Measurements from ENCODE around the gene IFT43.

Gene IFT43

DNA sequence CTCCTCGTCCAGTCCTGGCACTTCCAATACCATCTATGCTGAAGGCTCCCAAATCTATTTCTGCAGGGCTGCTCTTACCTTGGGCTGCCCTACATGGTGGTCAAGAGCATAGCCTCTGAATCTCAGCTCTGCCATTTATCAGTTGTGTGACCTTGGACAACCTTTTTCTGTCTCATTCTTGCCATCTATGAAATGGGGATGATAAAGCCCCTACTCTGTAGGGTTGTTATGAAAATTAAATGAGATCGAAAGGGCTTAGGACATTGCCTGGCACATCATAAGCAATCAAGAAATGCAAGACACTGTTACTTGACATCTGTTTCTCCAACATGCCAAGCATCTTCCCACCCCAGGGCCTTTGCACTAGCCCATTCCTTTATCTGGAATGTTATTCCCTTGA lies 120.6 kb downstream of the IFT43 start:
- DNase-seq = no peak
- TF ChIP-seq POLR2A (IDR thresholded peaks at IDR 0.05; ENCODE audit: low read length) (no peak), GATA1 (IDR thresholded peaks at IDR 0.05; ENCODE audit: low read depth, low read length) (no peak)

DNA sequence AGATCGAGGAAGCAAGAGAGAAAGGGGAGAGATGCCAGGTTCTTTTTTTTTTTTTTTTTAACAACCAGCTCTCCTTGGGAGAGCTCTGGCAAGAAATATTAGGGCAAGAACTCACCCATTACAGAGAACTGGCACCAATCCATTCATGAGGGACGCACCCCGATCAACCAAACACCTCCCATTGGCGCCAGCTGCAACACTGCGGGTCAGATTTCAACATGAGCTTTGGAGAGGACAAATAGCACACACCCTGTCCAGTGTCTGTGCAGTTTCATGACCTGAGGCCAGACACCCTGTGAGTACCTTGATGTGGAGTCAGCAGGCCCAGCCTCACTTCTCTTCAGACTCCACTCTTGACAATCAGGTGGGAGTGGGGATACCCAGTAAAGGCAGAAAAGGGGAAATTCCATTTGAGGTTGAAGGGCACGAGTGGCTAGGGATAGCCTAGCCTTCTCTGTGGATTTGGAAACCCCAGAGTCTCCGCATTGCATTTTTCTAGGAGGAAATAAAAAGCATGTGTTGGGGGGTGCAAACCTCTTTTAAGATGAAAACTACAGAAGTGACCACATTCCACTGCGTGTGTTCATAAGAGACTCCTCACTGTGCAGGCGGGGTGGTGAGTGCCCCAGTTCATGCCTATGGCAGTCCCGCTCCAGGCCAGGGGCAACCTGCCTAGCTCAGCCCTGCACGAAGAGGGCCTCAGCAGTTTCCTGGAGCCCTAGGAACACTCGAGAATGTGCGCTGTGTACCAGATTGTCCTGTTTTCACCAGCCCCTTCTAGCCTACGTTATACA lies 123.7 kb downstream of the IFT43 start:
- no peak for DNase-seq
- TF ChIP-seq GATA1 (IDR thresholded peaks at IDR 0.05; ENCODE audit: low read depth, low read length) = no peak
- TF ChIP-seq POLR2A (IDR thresholded peaks at IDR 0.05; ENCODE audit: low read length) = no peak

DNA sequence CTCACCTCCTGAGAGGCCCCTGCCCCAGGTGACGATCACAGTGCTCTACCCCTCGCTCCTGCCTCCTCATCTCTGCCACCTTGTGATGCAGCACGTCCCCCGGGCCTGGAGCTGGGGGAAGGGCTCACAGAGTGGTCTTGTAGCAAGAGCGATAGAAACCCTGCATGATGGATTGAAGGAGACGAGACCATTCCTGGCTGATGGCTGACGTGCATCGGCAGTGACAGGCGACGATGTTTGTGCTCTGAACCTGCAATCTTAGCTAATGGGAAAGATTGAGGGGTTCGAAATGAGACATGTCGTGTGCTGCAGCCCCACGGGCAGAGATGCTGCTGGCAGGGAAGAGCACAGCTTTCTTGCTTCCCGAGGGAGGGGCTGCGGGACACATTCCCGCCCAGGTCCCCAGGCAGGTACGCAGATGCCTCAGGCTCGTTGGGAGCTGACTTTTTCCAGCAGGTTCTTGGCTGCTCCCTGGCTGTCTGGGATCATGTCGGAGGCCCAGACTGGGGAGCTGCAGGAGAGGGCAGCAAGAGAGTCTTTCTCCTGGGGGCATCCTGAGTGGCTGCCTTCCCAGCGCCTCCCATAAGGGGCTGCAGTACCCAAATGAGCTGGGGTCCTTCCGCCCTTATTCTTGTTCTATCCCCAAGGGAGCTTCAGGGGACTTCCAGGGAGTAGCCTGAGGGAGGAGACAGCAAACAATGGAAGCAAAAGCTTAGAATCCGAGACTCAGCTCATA lies 127.5 kb downstream of the IFT43 start:
- TF ChIP-seq GATA1 (IDR thresholded peaks at IDR 0.05; ENCODE audit: low read depth, low read length) = no peak
- no peak for TF ChIP-seq POLR2A (IDR thresholded peaks at IDR 0.05; ENCODE audit: low read length)

DNA sequence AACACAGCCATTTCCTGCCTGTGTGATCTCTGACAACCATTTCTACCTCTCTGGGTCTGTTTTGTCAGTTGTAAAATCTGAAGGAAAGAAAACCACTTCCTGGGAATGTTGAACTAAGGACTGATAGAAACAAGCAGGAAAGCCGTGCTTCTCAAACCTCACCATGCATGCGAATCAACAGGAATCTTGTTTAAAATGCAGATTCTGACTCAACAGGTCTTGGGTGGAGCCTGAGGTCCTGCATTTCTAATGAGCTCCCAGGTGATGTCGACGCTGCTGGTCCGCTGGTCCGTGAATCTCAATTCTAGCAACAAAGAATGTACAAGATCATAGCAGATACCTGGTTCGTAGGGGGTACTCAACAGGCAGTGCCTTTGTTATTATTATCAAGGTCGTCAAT lies 128.1 kb downstream of the IFT43 start:
- TF ChIP-seq POLR2A (IDR thresholded peaks at IDR 0.05; ENCODE audit: low read length) (no peak), GATA1 (IDR thresholded peaks at IDR 0.05; ENCODE audit: low read depth, low read length) (no peak)
- DNase-seq = no peak

More for the DNA sequence above, 127.5 kb downstream of the IFT43 start:
- no peak for DNase-seq

DNA sequence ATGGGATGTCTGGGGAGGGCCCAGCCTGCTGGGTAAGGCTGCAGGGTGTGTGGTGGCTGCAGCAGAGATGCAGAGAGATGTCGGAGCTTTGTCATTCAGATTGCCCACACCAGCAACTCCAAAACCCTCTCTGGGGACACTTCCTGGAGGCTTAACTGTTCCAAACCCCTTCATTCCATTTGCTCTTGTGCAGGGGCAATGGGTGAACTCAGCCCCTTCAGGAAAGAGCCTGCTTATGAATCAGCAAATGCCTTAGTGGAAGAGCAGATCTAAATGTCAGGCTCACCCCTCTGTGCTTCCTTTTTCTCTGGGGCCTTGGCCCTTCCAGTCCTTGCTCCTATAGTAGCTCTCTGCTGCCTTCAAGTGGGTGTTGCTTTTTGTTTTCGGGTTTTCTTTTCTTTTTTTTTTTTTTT lies 129.5 kb downstream of the IFT43 start:
- no peak for TF ChIP-seq GATA1 (IDR thresholded peaks at IDR 0.05; ENCODE audit: low read depth, low read length)
- TF ChIP-seq POLR2A (IDR thresholded peaks at IDR 0.05; ENCODE audit: low read length) = no peak
- no peak for DNase-seq

DNA sequence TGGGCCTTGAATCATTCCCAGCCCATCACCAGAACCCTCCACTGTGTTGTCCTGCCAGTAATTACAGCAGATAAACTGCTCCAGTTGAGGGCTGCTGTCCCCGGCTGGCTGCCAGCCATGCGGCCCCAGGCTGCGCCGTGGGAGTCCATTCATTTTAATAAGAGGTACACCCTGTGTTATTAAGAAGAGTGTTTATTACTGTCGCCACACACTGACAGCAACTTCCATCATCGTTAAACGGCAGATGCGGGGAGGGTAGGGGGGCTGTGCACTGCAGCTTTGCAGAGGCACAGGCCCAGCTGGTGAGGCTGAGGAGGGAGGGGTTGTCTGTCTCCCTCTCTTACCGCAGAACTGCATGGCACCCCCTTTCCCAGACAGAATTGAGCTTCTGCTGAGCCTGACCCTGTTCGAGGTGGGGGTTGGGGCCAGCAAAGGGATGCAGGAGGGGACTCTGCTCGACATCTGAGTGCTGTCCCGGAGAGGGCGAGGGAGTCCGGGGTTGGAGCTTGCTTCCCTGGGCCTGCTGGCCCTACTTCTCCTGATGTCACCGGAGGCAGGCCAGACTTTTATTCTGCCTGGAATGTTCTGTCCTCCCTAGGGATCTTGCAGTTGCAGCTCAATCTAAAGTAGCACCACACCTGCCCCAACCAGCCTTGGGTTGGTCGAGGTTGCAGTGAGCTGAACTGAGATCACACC lies 132.4 kb downstream of the IFT43 start:
- TF ChIP-seq POLR2A (IDR thresholded peaks at IDR 0.05; ENCODE audit: low read length) (no peak), GATA1 (IDR thresholded peaks at IDR 0.05; ENCODE audit: low read depth, low read length) (no peak)

DNA sequence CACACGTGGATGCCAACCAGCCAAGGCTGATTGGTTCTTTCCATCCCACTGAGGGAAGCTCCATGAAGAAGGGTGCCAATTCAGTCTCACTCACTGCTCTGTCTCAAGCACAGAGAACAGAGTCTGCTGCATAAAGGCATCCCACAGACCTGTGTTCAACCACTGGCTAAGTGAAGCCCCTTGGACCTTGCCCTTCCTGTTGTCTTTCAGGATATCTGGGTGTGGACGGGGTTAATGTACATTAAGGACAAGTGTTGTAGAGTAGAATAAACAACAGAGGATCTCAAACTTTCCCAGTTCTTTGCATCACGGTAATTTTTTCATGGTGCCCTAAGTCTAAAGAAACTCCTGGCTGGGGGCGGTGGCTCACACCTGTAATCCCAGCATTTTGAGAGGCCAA lies 133.0 kb downstream of the IFT43 start:
- DNase-seq = no peak
- no peak for TF ChIP-seq GATA1 (IDR thresholded peaks at IDR 0.05; ENCODE audit: low read depth, low read length)
- TF ChIP-seq POLR2A (IDR thresholded peaks at IDR 0.05; ENCODE audit: low read length) = no peak

More for the DNA sequence above, 132.4 kb downstream of the IFT43 start:
- no peak for DNase-seq

DNA sequence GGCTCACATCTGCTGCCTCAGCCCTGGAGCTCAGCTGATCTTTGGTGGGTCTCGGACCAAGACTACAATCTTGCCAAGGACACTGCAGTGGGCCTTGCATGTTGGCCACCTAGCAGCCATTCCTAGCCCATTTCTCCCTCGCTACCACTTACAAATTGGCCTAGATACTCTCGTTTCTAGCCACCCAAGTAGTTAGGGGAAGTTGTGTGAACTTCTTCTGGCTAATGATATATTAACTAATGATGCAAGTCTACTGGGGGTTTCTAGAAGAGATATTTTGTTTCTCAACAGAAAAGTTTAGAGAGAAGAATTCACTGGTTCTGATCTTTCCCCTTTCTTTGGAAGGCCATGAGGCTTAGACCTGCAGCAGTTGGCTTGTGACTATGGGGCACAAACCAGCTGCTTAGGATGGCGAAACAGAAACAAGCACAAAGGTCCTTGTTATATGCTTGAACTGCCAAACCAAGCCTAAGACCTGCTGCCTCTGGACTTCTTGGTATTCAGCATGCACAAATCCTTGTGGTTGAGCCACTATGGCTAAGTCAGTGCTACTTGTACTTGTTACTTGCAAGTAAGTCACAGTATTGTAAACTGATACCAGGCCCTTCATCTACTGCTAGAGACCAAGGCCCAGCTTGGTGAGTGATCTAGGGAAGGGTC lies 135.7 kb downstream of the IFT43 start:
- no peak for DNase-seq
- TF ChIP-seq POLR2A (IDR thresholded peaks at IDR 0.05; ENCODE audit: low read length) (no peak), GATA1 (IDR thresholded peaks at IDR 0.05; ENCODE audit: low read depth, low read length) (no peak)

DNA sequence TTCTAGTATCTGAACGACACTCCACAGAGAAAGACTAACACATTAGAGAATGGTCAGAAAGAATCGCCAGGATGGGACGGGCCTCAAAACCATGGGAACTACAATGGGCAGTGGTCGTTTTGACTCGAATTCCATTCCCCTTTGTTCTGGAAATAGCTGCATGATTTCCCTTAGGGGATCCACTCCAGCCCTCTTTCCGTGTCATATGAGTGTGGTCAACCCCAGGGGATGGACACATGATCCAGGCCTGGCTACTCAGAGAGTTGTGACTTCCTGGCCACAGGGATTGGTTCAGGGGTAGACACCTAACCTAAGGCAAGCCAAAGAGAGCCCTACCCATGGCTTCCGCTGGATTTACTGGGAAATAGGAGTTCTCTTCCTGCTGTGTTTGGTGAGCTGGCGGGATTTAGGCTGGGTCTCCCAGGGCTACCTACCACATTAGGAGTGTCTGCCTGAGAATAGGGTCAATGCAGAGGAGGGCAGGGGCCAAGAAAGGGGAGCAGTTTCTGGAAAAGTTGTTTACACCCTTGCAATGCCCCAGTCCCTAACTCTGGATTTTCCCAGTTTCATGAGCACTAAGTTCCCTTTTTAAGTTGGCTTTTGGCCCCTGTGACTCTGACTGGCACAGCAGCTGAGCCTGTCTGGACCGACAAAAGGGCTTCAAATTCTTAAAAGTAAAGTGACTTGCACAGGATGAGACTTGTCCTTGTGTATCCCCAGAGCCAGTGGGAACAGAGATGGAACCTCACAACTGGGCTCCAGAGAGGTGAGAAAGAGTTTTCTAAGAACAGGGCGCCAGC lies 138.1 kb downstream of the IFT43 start:
- DNase-seq = no peak
- TF ChIP-seq GATA1 (IDR thresholded peaks at IDR 0.05; ENCODE audit: low read depth, low read length) (no peak), POLR2A (IDR thresholded peaks at IDR 0.05; ENCODE audit: low read length) (no peak)

DNA sequence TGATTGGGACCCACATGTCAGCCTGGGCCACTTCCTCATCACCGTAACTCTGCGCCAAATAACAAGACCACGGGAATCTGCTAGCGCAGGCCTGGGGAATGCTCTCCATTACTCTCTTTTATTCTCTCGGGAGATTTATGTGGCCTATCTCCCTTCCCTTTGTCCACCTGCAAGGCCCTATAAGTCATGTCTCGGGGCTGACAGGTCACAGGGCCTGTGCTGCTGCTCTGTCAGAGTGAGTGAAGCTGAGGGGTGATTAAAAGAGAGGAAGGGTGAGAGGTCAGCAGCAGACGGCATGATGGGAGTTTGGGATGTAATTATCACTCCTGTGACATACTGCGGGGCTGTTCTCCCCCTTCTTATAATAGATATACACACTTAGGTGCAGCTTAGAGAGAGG lies 139.9 kb downstream of the IFT43 start:
- no peak for DNase-seq

DNA sequence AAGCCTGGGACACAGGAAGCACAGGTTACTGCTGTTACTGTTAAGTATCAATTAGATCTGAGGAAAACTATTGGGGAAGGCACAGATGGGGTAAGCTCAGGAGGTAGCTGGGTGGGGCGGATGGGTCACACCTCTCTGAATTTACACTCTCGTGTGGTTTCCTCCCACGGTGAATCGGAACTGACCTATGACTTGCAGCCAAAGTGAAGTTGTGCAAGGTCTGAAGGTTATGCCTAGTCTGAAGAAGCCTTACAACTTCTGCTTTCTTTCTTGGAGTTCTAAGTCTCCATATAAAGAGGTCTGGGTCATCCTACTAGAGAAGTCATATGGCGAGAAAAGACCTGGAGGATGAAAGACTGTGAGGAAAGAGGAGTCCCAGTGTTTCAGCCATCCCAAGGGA lies 140.5 kb downstream of the IFT43 start:
- TF ChIP-seq POLR2A (IDR thresholded peaks at IDR 0.05; ENCODE audit: low read length) (no peak), GATA1 (IDR thresholded peaks at IDR 0.05; ENCODE audit: low read depth, low read length) (no peak)
- DNase-seq = no peak

More for the DNA sequence above, 139.9 kb downstream of the IFT43 start:
- TF ChIP-seq POLR2A (IDR thresholded peaks at IDR 0.05; ENCODE audit: low read length) = no peak
- no peak for TF ChIP-seq GATA1 (IDR thresholded peaks at IDR 0.05; ENCODE audit: low read depth, low read length)

DNA sequence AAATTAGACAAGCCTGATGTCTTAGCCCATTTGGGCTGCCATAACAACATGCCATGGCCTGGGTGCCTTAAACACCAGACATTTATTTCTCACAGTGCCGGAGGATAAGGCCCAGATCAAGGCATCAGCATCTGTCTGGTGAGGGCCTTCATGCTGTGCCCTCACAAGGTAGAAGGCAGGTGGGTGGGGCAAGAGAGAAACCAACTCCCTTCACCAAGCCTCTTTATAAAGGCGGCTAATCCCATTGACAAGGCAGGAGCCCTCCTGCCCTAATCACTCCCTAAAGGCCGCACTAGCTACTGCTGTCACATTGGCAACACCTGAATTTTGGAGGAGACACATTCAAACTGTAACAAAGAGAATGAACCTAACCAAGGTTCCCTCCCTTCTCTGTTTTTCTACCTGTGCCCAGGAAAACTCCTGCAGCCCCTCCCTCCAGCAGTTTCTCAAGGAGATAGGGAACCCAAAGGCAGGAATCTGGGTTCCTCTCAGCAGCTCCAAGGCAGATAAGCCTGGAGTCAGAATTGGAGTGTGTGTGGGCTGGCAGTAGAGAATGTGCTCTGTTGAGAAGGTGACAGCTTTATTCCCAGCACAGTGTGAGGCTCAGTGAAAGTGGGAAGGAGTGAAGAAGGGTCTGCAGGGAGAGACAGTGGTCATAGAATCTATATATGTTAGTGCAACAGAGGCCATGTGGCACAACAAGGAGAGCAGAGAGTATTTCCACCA lies 144.5 kb downstream of the IFT43 start:
- TF ChIP-seq POLR2A (IDR thresholded peaks at IDR 0.05; ENCODE audit: low read length) (no peak), GATA1 (IDR thresholded peaks at IDR 0.05; ENCODE audit: low read depth, low read length) (no peak)

More for the DNA sequence above, 144.5 kb downstream of the IFT43 start:
- no peak for DNase-seq

All from erythroblast (primary cell).